ENCODE data around the gene U2AF2. TPM values are rescaled to one million over a fixed set of nuclear protein-coding genes. Genes with fewer than 3 reads are reported as not detected.

The U2AF2 gene
- total and polyA plus RNA-seq, 2 of the 8 experiments (the other 6 are each of a cell fraction or from before 2014, with no cell fraction given): 162 to 252 TPM

GRCh38 chr19:55606471-55606787 lies 48.4 kb upstream of the U2AF2 start:
- Histone ChIP-seq H2BK12ac (ENCODE audit: low read depth, low read length) (no peak overlapping the region), H3K27ac (ENCODE audit: low read depth, low read length) (no peak overlapping the region), H3K18ac (ENCODE audit: extremely low read depth, low read length) (no peak overlapping the region; the same call in 1 of the 2 replicates), H3K23me2 (ENCODE audit: low read depth, low read length) (peaks cover 10% of the 10 kb centered on the region), H3K9ac (replicated peaks in 1 of 4; ENCODE audit: extremely low read depth in 1 of 4, low read depth in 3 of 4, low read length in 3 of 4) (peak overlapping the region; percentile 13 to 66 (median 58); a peak in 6 of 7 replicates), H2AK5ac (ENCODE audit: low read depth, low read length) (no peak overlapping the region), H3K56ac (replicated peaks; ENCODE audit: insufficient read length, low read depth, low read length) (no peak overlapping the region), H2BK20ac (ENCODE audit: low read length) (no peak overlapping the region), H3K36me3 (ENCODE audit: control insufficient read depth in 2 of 4, insufficient read depth in 4 of 4, low read length in 3 of 4) (peaks cover 0 to 3% (median 0%) of the 10 kb centered on the region in 4 experiments; a peak in 1 of 8 replicates), H4K8ac (ENCODE audit: extremely low read depth, insufficient read depth, low read length) (no peak overlapping the region), H3K4me1 (replicated peaks in 1 of 4; ENCODE audit: control insufficient read depth in 3 of 4, insufficient read depth in 4 of 4, low read length in 3 of 4) (peaks cover 0 to 9% (median 5%) of the 10 kb centered on the region in 4 experiments; a peak in 5 of 7 replicates), H3K4me3 (ENCODE audit: extremely low read depth in 1 of 4, insufficient read depth in 2 of 4, low read depth in 3 of 4, low read length in 4 of 4) (peak overlapping the region; percentile 54 to 93 (median 88); a peak in 7 of 8 replicates), H4K20me1 (replicated peaks in 1 of 2; ENCODE audit: control insufficient read depth in 1 of 2, insufficient read depth in 2 of 2, low read length in 2 of 2) (peaks cover 2 to 24% of the 10 kb centered on the region in 2 experiments), H2BK15ac (ENCODE audit: low read length) (no peak overlapping the region; the same call in 1 of the 2 replicates), H2AFZ (ENCODE audit: low read length) (no peak overlapping the region), H4K5ac (ENCODE audit: insufficient read length, low read depth, low read length) (peak overlapping the region; percentile 37), H3K79me1 (ENCODE audit: low read depth, low read length) (peaks cover 4% of the 10 kb centered on the region; the same call in 1 of the 2 replicates), H4K91ac (replicated peaks; ENCODE audit: insufficient read length, low read length) (no peak overlapping the region), H3K4ac (replicated peaks; ENCODE audit: insufficient read length, low read depth, low read length) (no peak overlapping the region), H3K14ac (ENCODE audit: insufficient read length) (no peak overlapping the region), H2BK120ac (replicated peaks; ENCODE audit: low read depth, low read length) (no peak overlapping the region), H3K4me2 (ENCODE audit: insufficient read depth in 1 of 2, low read depth in 2 of 2, low read length in 2 of 2) (peak overlapping the region; percentile 61 to 93), H3K9me3 (ENCODE audit: insufficient read depth in 2 of 2, low read depth in 1 of 2, low read length in 1 of 2) (no peaks in the 10 kb centered on the region), H3K79me2 (ENCODE audit: control insufficient read depth in 1 of 2, insufficient read depth in 2 of 2, low read length in 2 of 2) (peaks cover 0 to 8% of the 10 kb centered on the region in 2 experiments; a peak in 1 of 4 replicates), H2BK5ac (ENCODE audit: low read depth, low read length) (0 out of 2 replicates have a peak overlapping the region, but pooled peaks have one; percentile 67), H3K23ac (ENCODE audit: insufficient read length) (no peak overlapping the region), H3K27me3 (replicated peaks in 1 of 4; ENCODE audit: control insufficient read depth in 3 of 4, extremely low read depth in 1 of 4, insufficient read depth in 3 of 4, low read length in 3 of 4) (no peaks in the 10 kb centered on the region)
- ChIA-PET CTCF (ENCODE audit: partially characterized antibody) (interaction anchor here (0.6 to 2.3 kb wide), 27 partner anchors 8 to 447 kb away, joined by 3 to 22 read pairs (median 5); partner anchors contain the start of genes NAT14 and ZNF784), POLR2A (ENCODE audit: partially characterized antibody) (interaction anchor here (0.6 to 3.6 kb wide), 14 partner anchors 11 to 92 kb away, joined by 3 to 25 read pairs (median 4); partner anchors contain the start of genes U2AF2, ZNF579 and ZNF784)
- FAIRE-seq: no peak
- no peak for DNase-seq (ENCODE audit: low read depth in 1 of 2, low spot score in 2 of 2)
- WGBS, 2 experiments (ENCODE audit: extremely low coverage in 1 of 2, insufficient coverage in 1 of 2, insufficient read length in 1 of 2, insufficient replicate concordance in 2 of 2, low coverage in 1 of 2, low lambda C conversion rate in 2 of 2, missing lambda C conversion rate in 1 of 2): 32% methylated on average over 12 of the region's 12 CpGs; no CpG with 5 or more reads in 1 of the 2 experiments
- TF ChIP-seq POLR2A (IDR thresholded peaks at IDR 0.05; ENCODE audit: control extremely low read depth in 1 of 2, low read depth in 2 of 2, low read length in 2 of 2) (no peak), TCF12 (IDR thresholded peaks at IDR 0.05; ENCODE audit: low read depth, low read length) (no peak), CREB1 (IDR thresholded peaks at IDR 0.05) (no peak), USF2 (IDR thresholded peaks at IDR 0.05; ENCODE audit: low read length) (no peak)

Data from H1 (cell line).